HG03558 (cell line): ENCODE data around the gene RNF31.

ENCODE experiments used
- ATAC-seq: cut with Tn5 transposase; IDR thresholded peaks from one replicate; pipeline ENCODE4 v1.9.1; 2021; ENCODE audit warnings: moderate number of reproducible peaks; ENCODE audit not compliant: unreplicated experiment; ENCODE audit errors: extremely low read depth

Gene RNF31

DNA sequence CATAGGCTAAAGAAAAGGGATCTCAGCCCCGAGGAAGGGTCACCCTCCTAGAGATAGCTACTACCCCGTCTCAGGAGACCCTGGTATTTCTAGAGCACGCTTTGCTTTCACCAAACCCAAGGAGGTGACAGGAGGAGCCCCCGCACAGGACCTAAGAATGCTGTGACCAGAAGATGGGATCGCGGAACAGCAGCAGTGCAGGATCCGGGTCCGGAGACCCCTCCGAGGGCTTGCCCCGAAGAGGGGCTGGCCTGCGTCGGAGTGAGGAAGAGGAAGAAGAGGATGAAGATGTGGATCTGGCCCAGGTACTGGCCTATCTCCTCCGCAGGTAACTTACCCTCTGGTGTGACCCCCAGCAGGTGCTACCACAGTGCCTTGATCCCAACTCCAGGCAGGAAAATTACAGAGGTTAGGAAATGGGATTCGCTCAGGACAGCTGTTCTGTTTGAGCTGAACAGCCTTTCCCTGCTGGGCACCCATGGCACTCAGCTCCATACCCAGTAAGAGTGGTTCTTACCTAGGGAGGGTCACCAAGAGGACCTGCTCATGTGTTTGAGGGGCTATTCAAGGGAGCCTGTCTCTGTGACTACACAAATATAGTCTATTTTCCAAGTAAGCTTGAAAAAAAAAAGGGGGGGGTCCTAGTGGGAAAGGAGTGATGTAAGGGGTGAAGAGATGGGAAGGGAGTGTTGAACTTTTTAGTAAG is 31.7 kb upstream of the RNF31 start:
- no peak for ATAC-seq

DNA sequence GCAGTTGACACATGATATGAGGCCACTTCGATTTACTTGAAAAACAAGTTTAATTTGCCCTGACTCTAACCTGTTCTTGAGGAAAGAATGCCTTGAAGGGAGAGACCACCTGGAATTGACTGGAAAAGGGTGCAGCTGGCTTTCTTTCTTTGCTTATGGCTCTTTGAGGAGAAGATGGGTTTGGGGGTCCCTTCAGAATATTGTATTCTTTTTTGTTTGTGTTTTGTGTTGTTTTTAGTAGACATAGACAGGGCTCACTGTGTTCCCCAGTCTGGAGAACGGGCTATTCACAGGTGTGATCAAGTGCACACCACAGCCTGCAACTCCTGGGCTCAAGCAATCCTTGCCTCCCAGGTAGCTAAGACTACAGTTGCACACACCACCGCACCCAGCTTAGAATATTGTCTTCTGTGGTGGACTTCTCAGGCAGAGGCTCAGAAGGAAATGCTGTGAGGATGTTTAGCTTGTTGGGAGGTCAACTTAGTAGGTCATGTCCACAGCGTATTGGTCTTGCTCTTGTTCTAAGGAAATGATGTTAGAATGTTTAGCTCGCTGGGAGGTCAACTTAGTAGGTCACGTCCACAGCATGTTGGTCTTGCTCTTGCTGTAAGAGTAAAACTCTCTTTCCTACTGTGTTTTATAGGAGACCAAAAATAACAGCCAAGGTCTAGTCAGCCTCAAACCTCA is 31.0 kb upstream of the RNF31 start:
- no peak for ATAC-seq

DNA sequence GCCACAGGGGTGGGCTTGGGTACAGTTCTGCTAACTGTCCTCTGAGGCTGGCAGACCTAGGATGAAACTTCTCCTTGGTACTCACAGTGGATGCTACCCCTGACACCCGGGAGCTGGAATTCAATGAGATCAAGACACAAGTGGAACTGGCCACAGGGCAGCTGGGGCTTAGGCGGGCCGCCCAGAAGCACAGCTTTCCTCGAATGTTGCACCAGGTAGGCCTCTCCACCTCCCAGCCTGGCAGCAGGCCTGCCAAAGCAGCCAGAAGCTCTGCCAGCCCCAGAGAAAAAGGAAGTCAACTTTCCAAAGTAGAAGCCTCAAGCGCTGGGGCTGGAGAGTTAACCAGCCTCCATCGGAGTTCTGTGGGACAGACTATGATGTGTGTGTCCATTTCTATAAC is 30.1 kb upstream of the RNF31 start:
- no peak for ATAC-seq

DNA sequence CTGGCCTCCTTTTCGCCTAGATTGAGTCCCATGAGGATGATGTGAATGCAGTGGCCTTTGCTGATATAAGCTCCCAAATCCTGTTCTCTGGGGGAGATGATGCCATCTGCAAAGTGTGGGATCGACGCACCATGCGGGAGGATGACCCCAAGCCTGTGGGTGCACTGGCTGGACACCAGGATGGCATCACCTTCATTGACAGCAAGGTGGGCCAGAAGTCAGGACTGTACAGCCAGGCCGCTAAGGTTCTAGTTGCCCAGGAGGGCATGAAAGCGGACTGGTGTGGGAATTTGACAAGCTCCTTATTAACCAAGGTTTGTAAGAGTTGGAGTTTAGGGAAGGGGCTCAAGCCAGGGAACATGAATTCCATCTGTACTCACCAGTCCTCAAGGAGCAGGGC is 27.6 kb upstream of the RNF31 start:
- no peak for ATAC-seq

DNA sequence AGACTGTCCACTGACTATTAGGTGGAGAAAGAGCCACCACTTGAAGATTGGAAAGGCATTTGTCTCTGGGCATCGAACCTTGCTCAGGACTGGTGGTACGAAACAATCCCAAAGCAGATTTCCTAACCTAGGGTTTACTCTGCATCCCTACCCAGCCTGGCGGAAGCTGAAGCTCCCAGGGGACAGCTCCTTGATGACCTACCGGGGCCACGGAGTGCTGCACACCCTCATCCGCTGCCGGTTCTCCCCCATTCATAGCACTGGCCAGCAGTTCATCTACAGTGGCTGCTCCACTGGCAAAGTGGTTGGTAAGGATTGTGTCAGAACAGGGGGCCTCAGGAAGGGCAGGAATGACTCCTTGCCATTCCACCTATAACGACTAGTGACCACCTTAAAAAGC is 26.1 kb upstream of the RNF31 start:
- ATAC-seq: no peak

- ATAC-seq: no peak
These were observed 24.9 kb upstream of the RNF31 start for GRCh38 chr14:24122416-24122815.

- ATAC-seq: no peak
These were observed 24.4 kb upstream of the RNF31 start for GRCh38 chr14:24122898-24123297.

DNA sequence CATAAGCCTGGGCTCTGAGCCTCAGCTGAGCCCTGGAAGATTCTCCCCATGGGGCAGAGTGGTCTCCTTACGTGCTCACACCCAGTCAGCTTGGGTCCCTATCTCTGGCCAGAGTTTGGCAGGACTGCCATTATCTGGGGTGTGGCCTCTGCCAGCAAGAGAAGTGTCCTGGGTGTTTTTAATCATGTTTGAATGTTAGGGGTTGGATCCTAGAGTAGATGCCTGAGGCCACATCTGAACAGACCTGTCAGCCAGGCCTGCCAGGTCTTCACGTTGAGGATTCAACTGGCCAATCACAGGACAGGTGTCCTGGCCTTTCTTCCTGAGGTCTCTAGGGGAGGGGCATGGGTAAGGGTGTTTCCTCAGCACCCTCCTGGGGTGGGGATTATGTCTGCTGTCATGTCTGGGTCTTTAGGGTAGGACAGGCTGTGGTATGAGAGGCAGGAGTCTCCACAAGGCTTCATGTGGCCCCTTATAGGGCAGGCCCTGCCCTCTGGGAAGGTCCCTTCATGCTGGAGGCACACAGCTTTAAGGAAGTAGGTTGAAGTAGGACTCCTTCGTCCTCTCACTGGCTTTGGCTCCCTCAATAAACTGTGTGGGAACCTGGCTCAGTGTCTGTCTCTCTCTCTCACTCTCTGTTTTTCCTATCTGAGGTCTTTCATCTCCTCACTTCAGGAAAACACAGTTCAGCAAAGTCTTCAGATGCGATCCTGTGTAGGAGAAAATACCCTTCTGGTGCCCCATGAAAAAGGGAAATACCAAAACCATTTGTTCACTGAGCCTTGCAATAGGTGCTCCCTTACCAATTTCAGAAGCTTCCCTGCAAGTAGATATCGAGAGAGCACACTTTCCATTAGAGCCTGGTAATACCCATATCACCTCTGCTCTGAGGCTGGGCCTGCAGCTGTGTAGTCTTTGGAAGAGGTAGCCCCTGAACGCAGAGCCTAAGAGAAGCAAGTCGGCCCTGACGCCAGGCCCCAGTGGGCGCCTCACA is 23.6 kb upstream of the RNF31 start:
- no peak for ATAC-seq

DNA sequence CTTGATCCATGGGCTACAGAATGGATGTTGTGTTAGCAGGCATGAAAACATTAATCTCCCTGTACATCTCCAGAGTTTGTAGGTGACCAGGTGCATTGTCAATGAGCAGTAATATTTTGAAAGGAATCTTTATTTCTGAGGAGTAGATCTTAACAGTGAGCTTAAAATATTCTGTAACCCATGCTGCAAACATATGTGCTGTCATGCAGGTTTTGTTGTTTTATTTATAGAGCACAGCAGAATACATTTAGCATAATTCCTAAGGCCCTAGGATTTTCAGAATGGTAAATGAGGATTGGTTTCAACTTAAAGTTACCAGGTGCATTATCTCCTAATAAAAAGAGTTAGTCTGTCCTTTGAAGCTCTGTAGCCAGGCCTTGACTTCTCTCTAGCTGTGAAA is 20.4 kb upstream of the RNF31 start:
- no peak for ATAC-seq

GRCh38 chr14:24127673-24128072 is 19.6 kb upstream of the RNF31 start:
- no peak for ATAC-seq

DNA sequence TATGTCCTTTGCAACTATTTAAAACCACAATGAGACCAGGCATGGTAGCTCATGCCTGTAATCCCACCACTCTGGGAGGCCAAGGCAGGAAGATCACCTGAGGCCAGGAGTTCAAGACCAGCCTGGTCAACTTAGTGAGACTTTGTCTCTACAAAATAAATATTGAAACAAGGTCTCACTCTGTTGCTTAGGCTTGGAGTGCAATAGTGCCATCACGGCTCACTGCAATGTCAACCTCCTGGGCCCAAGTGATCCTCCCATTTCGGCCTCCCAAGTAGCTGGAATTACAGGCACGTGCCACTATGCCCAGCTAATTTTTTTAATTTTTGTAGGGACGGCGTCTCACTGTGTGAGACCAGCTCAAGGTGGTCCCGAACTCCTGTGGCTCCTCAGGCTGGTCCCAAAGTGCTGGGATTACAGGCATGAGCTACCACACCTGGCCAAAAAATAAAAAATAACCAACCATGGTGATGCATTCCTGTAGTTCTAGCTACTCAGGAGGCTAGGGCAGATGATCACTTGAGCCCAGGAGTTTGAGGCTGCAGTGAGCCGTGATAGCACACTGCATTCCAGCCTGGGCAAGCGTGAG is 17.8 kb upstream of the RNF31 start:
- no peak for ATAC-seq

- no peak for ATAC-seq
These were observed 16.9 kb upstream of the RNF31 start, which contains the start of gene FITM1 for GRCh38 chr14:24130380-24130716. FITM1 (plus strand) TSS chr14:24130659; CDS start chr14:24131564, 905 bp downstream.

DNA sequence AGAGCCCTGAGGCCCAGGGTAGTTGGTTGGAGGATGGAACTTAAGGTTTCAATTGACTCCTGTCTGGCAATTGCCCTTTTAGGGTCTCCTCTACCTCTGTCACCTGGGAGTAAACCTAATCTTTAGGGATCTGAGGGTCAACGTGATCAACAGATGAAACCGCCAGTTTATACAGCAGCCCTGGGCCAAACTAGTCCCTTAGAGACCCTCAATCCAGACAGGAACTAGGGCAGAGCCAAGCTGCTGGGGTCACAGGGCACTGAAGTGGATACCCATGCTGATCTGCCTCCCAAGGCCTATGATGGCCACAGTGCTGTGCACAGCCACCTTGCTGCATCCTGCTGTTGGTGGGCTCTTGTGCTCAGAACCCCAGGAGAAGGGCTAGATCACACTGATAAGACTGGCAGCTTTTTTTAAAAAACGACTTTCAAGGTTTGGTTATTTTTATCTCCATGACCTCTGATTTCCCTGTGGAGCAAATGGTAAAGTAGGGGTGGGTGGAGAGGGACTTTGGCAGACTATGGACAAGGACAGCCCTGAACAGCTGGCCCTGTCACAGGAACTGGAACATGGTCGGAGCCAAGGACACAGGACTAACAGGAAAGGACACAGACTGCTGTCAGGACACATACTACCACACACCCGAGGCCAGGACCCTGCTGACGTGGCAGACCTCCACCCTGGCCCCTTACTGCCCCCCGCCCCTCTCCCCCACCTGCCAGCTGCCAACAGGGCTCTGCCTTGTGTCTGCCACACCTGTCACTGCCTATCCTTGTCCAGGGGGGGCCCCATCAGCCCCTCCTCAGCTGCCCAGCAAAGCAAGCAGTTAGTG is 16.4 kb upstream of the RNF31 start:
- ATAC-seq: no peak

DNA sequence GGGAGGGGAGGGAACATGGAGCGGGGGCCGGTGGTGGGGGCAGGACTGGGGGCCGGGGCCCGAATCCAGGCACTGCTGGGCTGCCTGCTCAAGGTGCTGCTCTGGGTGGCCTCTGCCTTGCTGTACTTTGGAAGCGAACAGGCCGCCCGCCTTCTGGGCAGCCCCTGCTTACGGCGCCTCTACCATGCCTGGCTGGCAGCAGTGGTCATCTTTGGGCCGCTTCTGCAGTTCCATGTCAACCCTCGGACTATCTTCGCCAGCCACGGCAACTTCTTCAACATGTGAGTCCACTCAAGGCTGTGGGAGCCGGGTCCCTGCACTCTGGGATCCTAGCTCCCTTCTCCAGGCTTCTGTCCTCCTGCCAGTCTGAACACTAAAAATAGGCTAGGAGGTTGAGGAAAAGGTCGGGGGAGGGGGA is 15.7 kb upstream of the RNF31 start:
- ATAC-seq: no peak

- ATAC-seq: no peak
These were observed 15.1 kb upstream of the RNF31 start for GRCh38 chr14:24132061-24132685.

DNA sequence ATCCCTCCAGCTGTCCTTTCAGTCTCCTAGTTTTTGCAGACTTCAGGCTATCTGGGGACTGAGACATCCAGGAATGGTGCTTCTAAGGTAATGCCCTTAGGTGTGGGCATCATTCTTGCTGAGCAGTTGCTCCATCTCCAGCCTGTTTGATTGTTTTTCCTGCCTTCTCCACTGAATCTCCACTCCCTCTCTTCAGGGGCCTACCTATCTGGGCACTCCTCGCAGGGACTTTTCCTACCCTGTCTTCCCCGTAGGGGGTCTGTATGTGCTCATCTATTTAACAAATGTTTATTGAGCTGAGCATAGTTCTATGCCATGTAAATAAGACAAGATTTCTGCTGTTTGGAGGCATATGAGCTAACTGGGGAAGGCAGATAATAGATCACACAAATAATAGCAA is 14.3 kb upstream of the RNF31 start:
- no peak for ATAC-seq

DNA sequence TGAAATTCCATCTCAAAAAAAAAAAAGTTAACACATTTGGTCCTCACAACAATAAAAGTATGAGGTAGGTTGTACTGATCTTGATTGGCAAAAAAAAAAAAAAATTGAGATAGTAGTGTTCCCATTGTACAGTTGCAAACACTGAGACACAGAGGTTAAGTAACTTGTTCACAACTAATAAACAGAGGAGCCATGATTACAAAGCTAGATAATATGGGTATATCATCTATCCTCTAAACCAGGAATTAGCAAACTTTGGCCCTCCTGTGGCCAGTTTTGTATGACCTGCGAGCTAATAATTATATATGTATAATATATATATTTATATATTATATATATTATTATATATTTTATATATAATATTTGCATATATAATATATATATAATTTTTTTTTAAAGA is 13.6 kb upstream of the RNF31 start:
- no peak for ATAC-seq

- peak; percentile 4 for ATAC-seq
These were observed 11.8 kb upstream of the RNF31 start for GRCh38 chr14:24135584-24135833.

GRCh38 chr14:24135834-24136683 is 11.2 kb upstream of the RNF31 start, which contains the start of gene PSME1:
PSME1 (plus strand) TSS chr14:24136194; CDS start chr14:24136263, 69 bp downstream.
- peak; percentile 71 for ATAC-seq
